Activated B cell treated with CpG ODN at 0.5 μM for 24 hours (primary cell): ENCODE results near the gene RPL6. TPM values are rescaled to one million over a fixed set of nuclear protein-coding genes. Genes with fewer than 3 reads are reported as not detected.
"Not testable (repeated sequence)": the region's sequence is repeated elsewhere in the genome, so short reads cannot be mapped to it uniquely, and the experiment has no call there.

Source experiments
- ATAC-seq: fragments of 200-7000 bp; cut with Tn5 transposase; one replicate; pipeline ENCODE4 v1.10.0; 2021; ENCODE audit warnings: low read depth, mild to moderate bottlenecking, moderate library complexity
- CTCF ChIA-PET: fragments of 350-600 bp; sonication (Branson Sonifier 250); formaldehyde crosslinking; loops from one replicate; lab custom pipeline; 2021; ENCODE audit warnings: antibody characterized with exemption; lab: Charles Lee
- POLR2A ChIA-PET: fragments of 350-600 bp; sonication (Branson Sonifier 250); formaldehyde crosslinking; loops from one replicate; lab custom pipeline; 2021; ENCODE audit warnings: antibody characterized with exemption; lab: Charles Lee
- DNase-seq: peaks from one replicate; pipeline ENCODE4 v3.0.0; 2022
- H3K27ac Mint-ChIP-seq: one replicate; pipeline ENCODE4 v1.8.0; 2020; ENCODE audit warnings: mixed read lengths
- H3K27me3 Mint-ChIP-seq: one replicate; pipeline ENCODE4 v1.8.0; 2021; ENCODE audit warnings: mixed read lengths
- H3K36me3 Mint-ChIP-seq: one replicate; pipeline ENCODE4 v1.8.0; 2021; ENCODE audit warnings: low read depth, mixed read lengths
- H3K4me1 Mint-ChIP-seq: one replicate; pipeline ENCODE4 v1.8.0; 2021; ENCODE audit warnings: mixed read lengths
- H3K4me3 Mint-ChIP-seq: one replicate; pipeline ENCODE4 v1.8.0; 2020; ENCODE audit warnings: mild to moderate bottlenecking, mixed read lengths
- H3K9me3 Mint-ChIP-seq: one replicate; pipeline ENCODE4 v1.8.0; 2020; ENCODE audit warnings: mixed read lengths
- CTCF ChIP-seq: fragments of 200-600 bp; IDR thresholded peaks from one replicate; pipeline ENCODE4 v1.8.0; 2022; ENCODE audit warnings: antibody characterized with exemption, mild to moderate bottlenecking
- intact Hi-C: fragments of 100-400 bp; cut with micrococcal nuclease; formaldehyde crosslinking; loops from one replicate; pipeline ENCODE4 v1.15.1; 2024
- total RNA-seq: library from RNA; stranded (reverse); gene quantifications from 2 replicates; pipeline ENCODE4 v1.2.3, GENCODE V29; 2022

The RPL6 gene
- total RNA-seq, 1 donor from 2014 or later, result 2,197 TPM

GRCh38 chr12:112401054-112401453 lies 8.4 kb downstream of the RPL6 start:
- ATAC-seq (no peak), DNase-seq (no peak)
- peaks cover 27% of the 10 kb centered on the region for H3K36me3 Mint-ChIP-seq
- POLR2A ChIA-PET, result interaction anchor here (0.7 kb wide), 2 partner anchors 12 to 62 kb away, joined by 5 to 8 read pairs; no protein-coding TSS in a partner anchor
- CTCF ChIA-PET, result no interaction called here
- H3K27me3 Mint-ChIP-seq, result no peaks in the 10 kb centered on the region
- no peak overlapping the region for H3K27ac Mint-ChIP-seq
- intact Hi-C loops, result loop anchor here (10.0 kb wide), 1 partner anchor 276 kb away; the partner anchor contains the start of gene TRAFD1
- no peak overlapping the region for H3K4me3 Mint-ChIP-seq
- H3K4me1 Mint-ChIP-seq, result peaks cover under 1% of the 10 kb centered on the region
- no peak for TF ChIP-seq CTCF
- no peaks in the 10 kb centered on the region for H3K9me3 Mint-ChIP-seq

- CTCF ChIA-PET, result interaction anchor here (1.6 kb wide), 1 partner anchor 195 kb away, joined by 4 read pairs; no protein-coding TSS in a partner anchor
- TF ChIP-seq CTCF, result no peak
- no peaks in the 10 kb centered on the region for H3K27me3 Mint-ChIP-seq
- DNase-seq (no peak), ATAC-seq (no peak)
- H3K36me3 Mint-ChIP-seq, result no peaks in the 10 kb centered on the region
- POLR2A ChIA-PET, result interaction anchor here (0.5 kb wide), 1 partner anchor 787 kb away, joined by 3 read pairs; no protein-coding TSS in a partner anchor
- no peaks in the 10 kb centered on the region for H3K9me3 Mint-ChIP-seq
- H3K27ac Mint-ChIP-seq, result no peak overlapping the region
- H3K4me1 Mint-ChIP-seq, result no peaks in the 10 kb centered on the region
- no peak overlapping the region for H3K4me3 Mint-ChIP-seq
- intact Hi-C loops, result no loop called here
These were observed 16.1 kb downstream of the RPL6 start for GRCh38 chr12:112393328-112393727.

GRCh38 chr12:112389922-112390654 lies 19.3 kb downstream of the RPL6 start:
- H3K9me3 Mint-ChIP-seq, H3K36me3 Mint-ChIP-seq, ATAC-seq, POLR2A ChIA-PET, DNase-seq, H3K27ac Mint-ChIP-seq, H3K4me1 Mint-ChIP-seq, H3K27me3 Mint-ChIP-seq, H3K4me3 Mint-ChIP-seq: not testable (repeated sequence)
- CTCF ChIA-PET, result interaction anchor here (4.3 kb wide), 1 partner anchor 192 kb away, joined by 99 read pairs; no protein-coding TSS in a partner anchor
- intact Hi-C loops, result loop anchor here (5.0 to 10.0 kb wide), 3 partner anchors 173 to 795 kb away; partner anchors contain the start of genes ACAD10, ATXN2 and BRAP

- no peaks in the 10 kb centered on the region for H3K9me3 Mint-ChIP-seq
- DNase-seq (no peak), ATAC-seq (no peak)
- H3K4me3 Mint-ChIP-seq, result no peak overlapping the region
- H3K4me1 Mint-ChIP-seq, result peaks cover 5% of the 10 kb centered on the region
- no peaks in the 10 kb centered on the region for H3K27me3 Mint-ChIP-seq
- TF ChIP-seq CTCF, result no peak
- H3K36me3 Mint-ChIP-seq, result no peaks in the 10 kb centered on the region
- intact Hi-C loops, result loop anchor here (5.0 to 10.0 kb wide), 3 partner anchors 172 to 794 kb away; partner anchors contain the start of genes ACAD10, ATXN2 and BRAP
- H3K27ac Mint-ChIP-seq, result no peak overlapping the region
- ChIA-PET CTCF (interaction anchor here (4.3 kb wide), 1 partner anchor 191 kb away, joined by 99 read pairs; no protein-coding TSS in a partner anchor), POLR2A (interaction anchor here (0.6 kb wide), 1 partner anchor 12 kb away, joined by 5 read pairs; no protein-coding TSS in a partner anchor)
These were observed 20.2 kb downstream of the RPL6 start for GRCh38 chr12:112389228-112389627.

GRCh38 chr12:112386726-112387125 lies 22.7 kb downstream of the RPL6 start:
- Mint-ChIP-seq H3K9me3 (no peaks in the 10 kb centered on the region), H3K4me1 (peaks cover 12% of the 10 kb centered on the region), H3K36me3 (no peaks in the 10 kb centered on the region), H3K4me3 (no peak overlapping the region), H3K27me3 (no peaks in the 10 kb centered on the region), H3K27ac (no peak overlapping the region)
- intact Hi-C loops, result loop anchor here (1.0 to 10.0 kb wide), 6 partner anchors 91 to 792 kb away; partner anchors contain the start of genes ACAD10, ATXN2 and BRAP
- ATAC-seq (no peak), DNase-seq (no peak)
- no peak for TF ChIP-seq CTCF
- ChIA-PET CTCF (interaction anchor here (0.7 to 4.3 kb wide), 26 partner anchors 8 to 442 kb away, joined by 3 to 99 read pairs (median 4); no protein-coding TSS in a partner anchor), POLR2A (interaction anchor here (0.7 to 1.7 kb wide), 2 partner anchors 189 to 307 kb away, joined by 3 to 6 read pairs; no protein-coding TSS in a partner anchor)
